Endothelial cell of umbilical vein (primary cell): ENCODE results near the gene PTPN14. TPM values are rescaled to one million over a fixed set of nuclear protein-coding genes. Genes with fewer than 3 reads are reported as not detected.

ENCODE experiments used
- BruUV-seq: library from RNA; stranded (reverse); fragments of 400-500 nt; replicated peaks from 2 replicates; lab custom pipeline; 2021; lab: Mats Ljungman, UMichigan
- CTCF ChIA-PET: fragments of 300-600, 350-600 bp; sonication (Branson Sonifier 250); formaldehyde crosslinking; loops from one replicate; lab custom pipeline; 2021; ENCODE audit warnings: antibody characterized with exemption, inconsistent platforms; lab: Charles Lee
- POLR2A ChIA-PET: fragments of 300-600, 350-600 bp; sonication (Branson Sonifier 250); formaldehyde crosslinking; loops from one replicate; lab custom pipeline; 2021; ENCODE audit warnings: antibody characterized with exemption, inconsistent platforms; lab: Charles Lee
- DNase-seq: peaks from one replicate; pipeline ENCODE4 v3.0.0-alpha.2; 2011; ENCODE audit warnings: low read depth, low spot score
- FAIRE-seq: peaks from 2 replicates; lab custom pipeline; 2011; peaks lifted over from hg19 to GRCh38; lab: Jason Lieb, UNC
- H2AFZ ChIP-seq: 2 replicates; pipeline ENCODE4 v1.6.0; 2012; ENCODE audit warnings: low read depth, low read length, control low read depth, inconsistent platforms
- H3K27ac ChIP-seq: 2 replicates; pipeline ENCODE4 v1.5.1; 2011; ENCODE audit warnings: low read depth, mild to moderate bottlenecking, control low read depth, low read length, moderate library complexity; ENCODE audit not compliant: insufficient read depth
- H3K27me3 ChIP-seq, 2 experiments: 2 replicates each; pipeline versions ENCODE4 v1.6.0 to v1.6.1; 2011; ENCODE audit warnings: low read length in 2 of 2, mixed read lengths in 1 of 2; ENCODE audit not compliant: control insufficient read depth in 2 of 2, insufficient read depth in 2 of 2
- H3K36me3 ChIP-seq, 2 experiments: 2 replicates in 1 of 2; 3 replicates in 1 of 2; pipeline ENCODE4 v1.5.1; 2011; ENCODE audit warnings: low read length in 2 of 2, mild to moderate bottlenecking in 1 of 2, moderate library complexity in 1 of 2; ENCODE audit not compliant: control insufficient read depth in 2 of 2, insufficient read depth in 2 of 2; ENCODE audit errors: extremely low read depth in 1 of 2
- H3K4me1 ChIP-seq: 3 replicates; pipeline ENCODE4 v1.5.1; 2011; ENCODE audit warnings: mild to moderate bottlenecking, low read length; ENCODE audit not compliant: control insufficient read depth, insufficient read depth; ENCODE audit errors: extremely low read depth
- H3K4me2 ChIP-seq: 2 replicates; pipeline ENCODE4 v1.6.1; 2011; ENCODE audit warnings: low read length, control low read depth, mixed read lengths; ENCODE audit not compliant: insufficient read depth
- H3K4me3 ChIP-seq, 3 experiments: fragments of 200-600 bp in 1 of 3; sonication (generic), shearing (Covaris generic) in 1 of 3; replicated peaks in 1 of 3; 2 replicates each; pipeline ENCODE4 v1.5.1; 2011 to 2016; ENCODE audit warnings: control low read depth in 3 of 3, low read length in 3 of 3, mild to moderate bottlenecking in 2 of 3, inconsistent platforms in 1 of 3, low read depth in 1 of 3, moderate library complexity in 1 of 3; ENCODE audit not compliant: insufficient read depth in 1 of 3
- H3K79me2 ChIP-seq: 2 replicates; pipeline ENCODE4 v1.6.0; 2012; ENCODE audit warnings: low read length, inconsistent platforms; ENCODE audit not compliant: control insufficient read depth, insufficient read depth
- H3K9ac ChIP-seq: replicated peaks from 2 replicates; pipeline ENCODE3; 2011; ENCODE audit warnings: low read length, control low read depth; ENCODE audit not compliant: insufficient read depth; ENCODE audit errors: extremely low read depth
- H3K9me1 ChIP-seq: replicated peaks from 3 replicates; pipeline ENCODE4 v1.6.0; 2011; ENCODE audit warnings: mild to moderate bottlenecking, low read length; ENCODE audit not compliant: control insufficient read depth, insufficient read depth; ENCODE audit errors: extremely low read depth
- H3K9me3 ChIP-seq: replicated peaks from 2 replicates; pipeline ENCODE4 v1.5.1; 2012; ENCODE audit warnings: low read length, inconsistent platforms; ENCODE audit not compliant: control insufficient read depth, insufficient read depth
- H4K20me1 ChIP-seq: replicated peaks from 2 replicates; pipeline ENCODE3; 2011; ENCODE audit warnings: mild to moderate bottlenecking, low read length; ENCODE audit not compliant: control insufficient read depth, insufficient read depth; ENCODE audit errors: extremely low read depth
- CTCF ChIP-seq, 2 donors: IDR thresholded peaks; 1 replicate in 1 of 2; 2 replicates in 1 of 2; pipeline ENCODE4 v1.5.1; 2011; ENCODE audit warnings: low read length in 2 of 2, mild to moderate bottlenecking in 2 of 2, moderate library complexity in 2 of 2, control low read depth in 1 of 2, inconsistent platforms in 1 of 2, low read depth in 1 of 2; ENCODE audit not compliant: insufficient read depth in 1 of 2; ENCODE audit errors: extremely low read depth in 1 of 2
- EZH2 ChIP-seq: IDR thresholded peaks from 2 replicates; pipeline ENCODE4 v1.6.1; 2012; ENCODE audit warnings: borderline replicate concordance, low read depth, mild to moderate bottlenecking, moderate library complexity, low read length, inconsistent platforms; ENCODE audit not compliant: severe bottlenecking
- FOS ChIP-seq: IDR thresholded peaks from 2 replicates; pipeline ENCODE4 v1.6.1; 2011; ENCODE audit warnings: mild to moderate bottlenecking, low read length, moderate library complexity, borderline replicate concordance; ENCODE audit not compliant: insufficient read depth
- JUN ChIP-seq: IDR thresholded peaks from 2 replicates; pipeline ENCODE4 v1.6.1; 2011; ENCODE audit warnings: borderline replicate concordance, low read depth; ENCODE audit not compliant: insufficient read length, insufficient read depth
- MAX ChIP-seq: IDR thresholded peaks from 2 replicates; pipeline ENCODE4 v1.6.1; 2011; ENCODE audit not compliant: insufficient read depth, insufficient read length
- MYC ChIP-seq: IDR thresholded peaks from one replicate; pipeline ENCODE4 v1.6.1; 2011; ENCODE audit warnings: mild to moderate bottlenecking, low read depth, low read length
- POLR2AphosphoS5 ChIP-seq: IDR thresholded peaks from 2 replicates; pipeline ENCODE4 v1.6.1; 2012; ENCODE audit warnings: low read depth, mild to moderate bottlenecking, control low read depth, low read length, moderate library complexity; ENCODE audit not compliant: insufficient read depth
- dilution Hi-C: fragments of 300-500 bp; cut with MboI; formaldehyde crosslinking; loops from one replicate; pipeline ENCODE4 v1.15.0; 2019; ENCODE audit warnings: low sequenced_read_pairs; ENCODE audit not compliant: extremely low pct_ligation_motif_present
- intact Hi-C: fragments of 100-400 bp; cut with micrococcal nuclease; formaldehyde crosslinking; loops from one replicate; pipeline ENCODE4 v1.10.0; 2022
- polyA plus RNA-seq, 4 experiments: library from polyadenylated mRNA; depleted of rRNA in 3 of 4; stranded (reverse) in 3 of 4; unstranded in 1 of 4; fragments of >200 nt; gene quantifications; 2 replicates each; pipeline versions ENCODE4 v1.2.1 to v1.2.3, GENCODE V29; 2011 to 2012; ENCODE audit warnings: missing spikeins in 1 of 4
- total RNA-seq: library from RNA; stranded (reverse); gene quantifications from 2 replicates; pipeline ENCODE4 v1.2.3, GENCODE V29; 2021

PTPN14 gene
- total and polyA plus RNA-seq, 2 donors (not counting 3 experiments of a cell fraction or from before 2014, with no cell fraction given) = 18.5 to 93.0 TPM

- no peak overlapping the region for H2AFZ ChIP-seq
- H4K20me1 ChIP-seq = peaks cover 8% of the 10 kb centered on the region
- dilution Hi-C loops = no loop called here
- peaks cover 0 to under 1% of the 10 kb centered on the region in 2 experiments for H3K36me3 ChIP-seq
- ChIA-PET CTCF (interaction anchor here (0.8 to 1.8 kb wide), 2 partner anchors 9 kb away, joined by 3 to 6 read pairs; no protein-coding TSS in a partner anchor), POLR2A (no interaction called here)
- FAIRE-seq = no peak
- no peaks in the 10 kb centered on the region for H3K4me1 ChIP-seq
- H3K27ac ChIP-seq = no peak overlapping the region
- no peak for DNase-seq
- H3K9ac ChIP-seq = no peak overlapping the region
- no peaks in the 10 kb centered on the region for H3K27me3 ChIP-seq
- H3K79me2 ChIP-seq = peaks cover 80% of the 10 kb centered on the region
- no peak overlapping the region for H3K4me2 ChIP-seq
- H3K9me1 ChIP-seq = no peaks in the 10 kb centered on the region
- intact Hi-C loops = no loop called here
- no peaks in the 10 kb centered on the region for H3K9me3 ChIP-seq
- no peak for TF ChIP-seq FOS
- TF ChIP-seq MYC = no peak
- TF ChIP-seq JUN = no peak
- TF ChIP-seq EZH2 = no peak
- no peak for TF ChIP-seq POLR2AphosphoS5
- no peak for TF ChIP-seq CTCF (IDR thresholded peaks at IDR 0.05; ENCODE audit: extremely low read depth in 1 of 2, insufficient read depth in 1 of 2, low read depth in 1 of 2, low read length in 2 of 2)
- TF ChIP-seq MAX = no peak
- BruUV-seq = no TSS peak
- H3K4me3 ChIP-seq = no peak overlapping the region
Observed at GRCh38 chr1:214467078-214467585, 84.3 kb downstream of the PTPN14 start.
